ENCODE data around the gene PPP3CB.

Gene PPP3CB

GRCh38 chr10:73478636-73479035, 17.2 kb downstream of the PPP3CB start:
- no peak for DNase-seq

- DNase-seq = no peak
These were observed 24.6 kb downstream of the PPP3CB start for GRCh38 chr10:73471226-73471625.

GRCh38 chr10:73469579-73469978, 26.2 kb downstream of the PPP3CB start:
- DNase-seq = no peak

GRCh38 chr10:73467206-73467605, 28.6 kb downstream of the PPP3CB start:
- no peak for DNase-seq

GRCh38 chr10:73465978-73466726, 29.7 kb downstream of the PPP3CB start:
- no peak for DNase-seq

GRCh38 chr10:73460897-73461296, 34.9 kb downstream of the PPP3CB start:
- DNase-seq = no peak

- DNase-seq = no peak
These were observed 36.0 kb downstream of the PPP3CB start for GRCh38 chr10:73459683-73460314.

GRCh38 chr10:73456187-73456890, 39.5 kb downstream of the PPP3CB start:
- DNase-seq = no peak

GRCh38 chr10:73449113-73449512, 46.7 kb downstream of the PPP3CB start:
- no peak for DNase-seq

- DNase-seq = no peak
These were observed 47.4 kb downstream of the PPP3CB start for GRCh38 chr10:73448384-73448783.

GRCh38 chr10:73446926-73447325, 48.9 kb downstream of the PPP3CB start:
- peak; percentile 38 for DNase-seq

GRCh38 chr10:73444457-73444856, 51.4 kb downstream of the PPP3CB start:
- no peak for DNase-seq

- peak; percentile 1 for DNase-seq
These were observed 56.1 kb downstream of the PPP3CB start for GRCh38 chr10:73439605-73440312.

GRCh38 chr10:73439055-73439454, 56.8 kb downstream of the PPP3CB start:
- no peak for DNase-seq

- no peak for DNase-seq
These were observed 62.3 kb downstream of the PPP3CB start, which contains the start of gene MSS51 for GRCh38 chr10:73433538-73433867. Gene MSS51 (minus strand): TSS chr10:73433561. CDS start chr10:73428284, 5,277 bp downstream.

- no peak for DNase-seq
These were observed 62.9 kb downstream of the PPP3CB start for GRCh38 chr10:73432646-73433537.

- DNase-seq = no peak
These were observed 69.5 kb downstream of the PPP3CB start for GRCh38 chr10:73426318-73426717.

- no peak for DNase-seq
These were observed 71.3 kb downstream of the PPP3CB start for GRCh38 chr10:73424478-73424877.

- no peak for DNase-seq
These were observed 72.5 kb downstream of the PPP3CB start for GRCh38 chr10:73423309-73423708.

GRCh38 chr10:73416571-73416970, 79.3 kb downstream of the PPP3CB start:
- no peak for DNase-seq

GRCh38 chr10:73414230-73414945, 81.4 kb downstream of the PPP3CB start:
- DNase-seq = no peak

Measured in NCI-H526 treated with DMSO at 0.1 percent for 48 hours (cell line).